GM19467 (cell line): ENCODE measurements around the gene ZNF385A.
A peak's percentile ranks its signal among the peaks of the same experiment; 100 is the strongest.
"Not testable (repeated sequence)": the region's sequence is repeated elsewhere in the genome, so short reads cannot be mapped to it uniquely, and the experiment has no call there.

Source experiments
- ATAC-seq: cut with Tn5 transposase; IDR thresholded peaks from one replicate; pipeline ENCODE4 v1.9.1; 2021; ENCODE audit warnings: mild to moderate bottlenecking, moderate library complexity; ENCODE audit not compliant: unreplicated experiment

The ZNF385A gene

GRCh38 chr12:54333420-54334034 lies 51.0 kb downstream of the ZNF385A start:
- ATAC-seq: no peak

- ATAC-seq: no peak
Measured at GRCh38 chr12:54331461-54331860, 53.1 kb downstream of the ZNF385A start.

- ATAC-seq: no peak
Measured at GRCh38 chr12:54330442-54330841, 54.1 kb downstream of the ZNF385A start.

- ATAC-seq: no peak
Measured at GRCh38 chr12:54329759-54330158, 54.8 kb downstream of the ZNF385A start.

GRCh38 chr12:54328595-54329337 lies 55.8 kb downstream of the ZNF385A start:
- ATAC-seq: no peak

- ATAC-seq: not testable (repeated sequence)
Measured at GRCh38 chr12:54325442-54326109, 59.0 kb downstream of the ZNF385A start.

GRCh38 chr12:54324617-54325441 lies 59.7 kb downstream of the ZNF385A start, which contains the start of gene COPZ1:
COPZ1 (plus strand) TSS chr12:54325131; CDS start chr12:54325164, 33 bp downstream.
- ATAC-seq: peak; percentile 99

GRCh38 chr12:54321363-54321762 lies 63.2 kb downstream of the ZNF385A start:
- ATAC-seq: no peak
